SKM-1 treated with dmso at 0.1 percent for 144 hours (cell line): ENCODE results near the gene SH3RF3.

Source experiments
- DNase-seq: peaks from one replicate; lab custom pipeline; 2025; ENCODE audit not compliant: unreplicated experiment; lab: John Stamatoyannopoulos, UW

Gene SH3RF3

GRCh38 chr2:109297566-109298490, 168.8 kb downstream of the SH3RF3 start:
- DNase-seq, result no peak

GRCh38 chr2:109298851-109299250, 169.8 kb downstream of the SH3RF3 start:
- DNase-seq, result no peak

- no peak for DNase-seq
These were observed 170.5 kb downstream of the SH3RF3 start for GRCh38 chr2:109299536-109299935.

- no peak for DNase-seq
These were observed 171.6 kb downstream of the SH3RF3 start for GRCh38 chr2:109300582-109300981.

- no peak for DNase-seq
These were observed 172.7 kb downstream of the SH3RF3 start for GRCh38 chr2:109301746-109302145.

GRCh38 chr2:109302319-109302718, 173.3 kb downstream of the SH3RF3 start:
- no peak for DNase-seq

- DNase-seq, result no peak
These were observed 175.2 kb downstream of the SH3RF3 start for GRCh38 chr2:109304242-109304641.

GRCh38 chr2:109304731-109305470, 175.9 kb downstream of the SH3RF3 start:
- DNase-seq, result no peak

GRCh38 chr2:109305490-109306167, 176.6 kb downstream of the SH3RF3 start:
- no peak for DNase-seq

- DNase-seq, result no peak
These were observed 177.2 kb downstream of the SH3RF3 start for GRCh38 chr2:109306190-109306589.

- no peak for DNase-seq
These were observed 182.8 kb downstream of the SH3RF3 start for GRCh38 chr2:109311771-109312170.

- DNase-seq, result no peak
These were observed 183.9 kb downstream of the SH3RF3 start for GRCh38 chr2:109312902-109313301.

- DNase-seq, result no peak
These were observed 184.3 kb downstream of the SH3RF3 start for GRCh38 chr2:109313343-109313742.

- no peak for DNase-seq
These were observed 187.1 kb downstream of the SH3RF3 start for GRCh38 chr2:109316091-109316490.

- no peak for DNase-seq
These were observed 188.6 kb downstream of the SH3RF3 start for GRCh38 chr2:109317471-109318095.

- no peak for DNase-seq
These were observed 189.3 kb downstream of the SH3RF3 start for GRCh38 chr2:109318150-109318948.

GRCh38 chr2:109318949-109319342, 189.9 kb downstream of the SH3RF3 start:
- no peak for DNase-seq

- no peak for DNase-seq
These were observed 191.4 kb downstream of the SH3RF3 start for GRCh38 chr2:109320195-109320922.

- DNase-seq, result no peak
These were observed 192.6 kb downstream of the SH3RF3 start for GRCh38 chr2:109321570-109321969.

- no peak for DNase-seq
These were observed 193.1 kb downstream of the SH3RF3 start for GRCh38 chr2:109322111-109322510.
